ENCODE results near the gene SLC16A2.
"Not testable (repeated sequence)": the region's sequence is repeated elsewhere in the genome, so short reads cannot be mapped to it uniquely, and the experiment has no call there.

SLC16A2 gene

DNA sequence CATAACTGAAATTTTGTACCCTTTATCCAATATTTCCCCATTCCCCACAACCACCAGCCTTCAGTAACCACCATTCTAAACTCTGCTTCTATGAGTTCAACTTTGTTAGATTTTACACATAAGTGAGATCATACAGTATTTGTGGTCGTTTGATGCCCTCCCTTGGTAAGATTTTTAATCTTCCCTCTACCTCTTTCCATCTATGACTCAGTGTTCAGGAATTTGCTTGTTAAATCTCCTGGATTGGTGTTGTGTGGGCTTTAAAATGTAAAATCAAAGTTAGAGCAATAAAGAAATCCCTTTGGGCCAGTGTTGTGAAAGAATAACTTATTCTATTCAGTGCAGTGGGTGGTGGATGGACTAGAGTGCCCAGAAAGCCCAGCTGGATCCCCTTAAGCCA lies 37.4 kb downstream of the SLC16A2 start:
- Mint-ChIP-seq H3K9me3 (no peaks in the 10 kb centered on the region), H3K27ac (no peak overlapping the region), H3K4me1 (no peaks in the 10 kb centered on the region), H3K27me3 (no peaks in the 10 kb centered on the region), H3K4me3 (no peak overlapping the region), H3K36me3 (no peaks in the 10 kb centered on the region)

DNA sequence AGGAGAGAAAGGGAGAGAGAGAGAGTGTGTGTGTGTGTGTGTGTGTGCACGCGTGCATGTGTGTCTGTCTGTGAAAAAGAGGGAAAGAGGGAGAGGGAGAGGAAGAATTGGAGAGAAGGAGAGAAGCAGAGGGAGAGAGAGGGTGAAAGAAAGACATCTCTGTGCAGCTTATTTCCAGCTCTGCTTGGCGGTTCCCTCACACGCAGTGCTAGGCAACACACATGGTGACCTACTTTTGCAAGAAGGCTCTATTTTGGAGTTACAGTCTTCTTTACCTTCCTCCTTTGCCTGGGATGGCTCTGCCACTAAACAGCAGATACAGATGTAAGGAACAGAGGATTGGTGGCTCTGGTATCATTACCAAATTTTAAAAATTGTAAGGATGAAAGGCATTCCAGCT lies 40.1 kb downstream of the SLC16A2 start:
- H3K27me3 Mint-ChIP-seq = no peaks in the 10 kb centered on the region
- H3K4me3 Mint-ChIP-seq = no peak overlapping the region
- no peaks in the 10 kb centered on the region for H3K4me1 Mint-ChIP-seq
- H3K36me3 Mint-ChIP-seq = no peaks in the 10 kb centered on the region
- no peak overlapping the region for H3K27ac Mint-ChIP-seq
- no peaks in the 10 kb centered on the region for H3K9me3 Mint-ChIP-seq

DNA sequence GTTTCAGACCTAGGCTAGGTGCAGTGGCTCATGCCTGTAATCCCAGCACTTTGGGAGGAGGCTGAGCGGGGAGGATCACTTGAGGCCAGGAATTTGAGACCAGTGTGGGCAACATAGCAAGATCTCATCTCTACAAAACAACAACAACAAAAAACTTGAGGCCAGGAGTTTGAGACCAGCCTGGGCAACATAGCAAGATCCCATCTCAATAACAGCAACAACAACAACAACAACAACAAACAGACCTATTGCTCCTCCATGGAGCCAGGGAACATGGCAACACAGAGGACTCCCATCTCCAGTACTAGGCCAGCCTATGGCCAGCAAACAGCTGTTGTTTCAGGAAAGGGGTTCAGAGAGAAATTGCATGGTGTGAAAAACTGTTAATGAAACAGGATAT lies 43.4 kb downstream of the SLC16A2 start:
- H3K27ac Mint-ChIP-seq = no peak overlapping the region
- no peaks in the 10 kb centered on the region for H3K9me3 Mint-ChIP-seq
- no peaks in the 10 kb centered on the region for H3K36me3 Mint-ChIP-seq
- no peak overlapping the region for H3K4me3 Mint-ChIP-seq
- no peaks in the 10 kb centered on the region for H3K27me3 Mint-ChIP-seq
- no peaks in the 10 kb centered on the region for H3K4me1 Mint-ChIP-seq

DNA sequence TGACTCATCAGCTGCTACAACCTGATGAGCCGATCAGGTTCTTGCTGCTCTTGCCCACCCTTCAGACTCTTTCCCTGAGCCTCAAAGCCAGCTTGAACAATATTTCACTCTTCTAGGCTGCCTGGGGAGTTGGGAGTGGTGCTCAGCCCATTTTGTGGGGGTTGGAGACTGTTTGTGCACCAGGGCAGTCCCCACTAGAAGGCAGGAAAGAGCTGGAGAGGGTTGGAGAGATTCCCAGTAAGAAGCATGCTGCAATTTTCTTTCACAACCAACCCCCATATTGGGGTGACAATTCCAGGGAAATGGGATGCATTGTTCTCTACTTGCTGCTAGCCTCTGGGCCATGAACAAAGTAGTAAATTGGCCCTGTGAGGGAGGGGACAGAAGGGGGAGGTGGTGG lies 44.1 kb downstream of the SLC16A2 start:
- Mint-ChIP-seq H3K27ac (no peak overlapping the region), H3K36me3 (no peaks in the 10 kb centered on the region), H3K9me3 (no peaks in the 10 kb centered on the region), H3K27me3 (no peaks in the 10 kb centered on the region), H3K4me1 (no peaks in the 10 kb centered on the region), H3K4me3 (no peak overlapping the region)

DNA sequence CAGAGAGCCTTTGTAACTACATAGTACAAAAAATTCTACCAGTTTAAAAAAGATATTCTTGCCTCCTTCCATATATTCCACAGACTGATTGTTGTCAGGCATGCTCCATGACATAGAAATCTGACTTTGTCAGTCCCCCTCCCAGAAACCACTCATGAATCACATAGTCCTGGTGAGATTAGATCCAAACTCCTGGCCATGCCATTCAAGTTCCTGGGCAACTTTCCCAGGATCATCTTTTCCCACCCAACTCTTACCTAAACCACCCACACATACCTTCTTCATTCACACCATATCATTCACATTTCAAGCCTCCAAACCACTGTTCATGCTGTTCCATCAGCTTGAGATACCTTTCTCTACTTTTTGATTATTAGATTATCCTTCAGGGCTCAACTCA lies 46.4 kb downstream of the SLC16A2 start:
- Mint-ChIP-seq H3K4me3 (no peak overlapping the region), H3K4me1 (no peaks in the 10 kb centered on the region), H3K36me3 (no peaks in the 10 kb centered on the region), H3K27ac (no peak overlapping the region), H3K9me3 (no peaks in the 10 kb centered on the region), H3K27me3 (no peaks in the 10 kb centered on the region)

DNA sequence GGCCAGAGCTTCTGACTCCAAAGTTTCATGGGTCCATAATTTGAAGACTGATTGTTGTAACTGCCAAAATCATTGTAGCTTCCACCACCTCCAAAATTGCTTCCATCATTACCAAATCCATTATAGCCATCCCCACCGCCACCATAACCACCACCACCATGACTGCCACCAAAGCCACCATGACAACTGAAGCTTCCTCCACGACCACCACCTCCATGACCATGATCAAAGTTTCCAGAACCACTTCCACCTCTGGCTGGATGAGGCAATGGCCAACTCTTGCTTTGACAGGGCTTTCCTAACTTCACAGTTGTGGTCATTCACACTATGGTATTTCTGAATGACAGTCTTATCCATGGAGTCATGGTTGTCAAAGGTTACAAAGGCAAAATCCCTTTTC lies 51.8 kb downstream of the SLC16A2 start:
- not testable (repeated sequence) for H3K36me3 Mint-ChIP-seq, H3K4me3 Mint-ChIP-seq, H3K9me3 Mint-ChIP-seq

DNA sequence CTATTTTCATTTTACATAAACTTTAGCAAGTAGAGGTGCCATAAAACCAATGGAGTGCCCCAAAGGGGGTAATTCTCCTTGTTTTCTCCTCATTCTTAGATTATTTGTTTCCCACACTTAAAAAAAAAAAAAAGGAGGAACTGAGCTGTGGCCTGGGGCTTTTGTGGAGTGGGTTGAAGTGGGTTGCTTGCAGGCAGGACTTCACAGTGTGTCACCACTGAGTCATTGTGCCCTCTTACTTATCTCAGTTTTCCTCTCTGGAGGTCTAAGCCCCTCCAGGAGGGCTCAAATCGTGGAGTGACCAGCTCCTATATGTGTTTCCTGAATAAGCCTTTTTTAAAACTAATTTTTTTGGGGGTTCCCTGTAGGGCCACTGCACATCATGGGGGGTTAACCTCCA lies 69.0 kb downstream of the SLC16A2 start:
- Mint-ChIP-seq H3K9me3 (no peaks in the 10 kb centered on the region), H3K27me3 (no peaks in the 10 kb centered on the region), H3K36me3 (no peaks in the 10 kb centered on the region), H3K4me1 (no peaks in the 10 kb centered on the region), H3K27ac (no peak overlapping the region), H3K4me3 (no peak overlapping the region)

More for the DNA sequence above, 51.8 kb downstream of the SLC16A2 start:
- H3K27me3 Mint-ChIP-seq, H3K27ac Mint-ChIP-seq, H3K4me1 Mint-ChIP-seq: not testable (repeated sequence)

DNA sequence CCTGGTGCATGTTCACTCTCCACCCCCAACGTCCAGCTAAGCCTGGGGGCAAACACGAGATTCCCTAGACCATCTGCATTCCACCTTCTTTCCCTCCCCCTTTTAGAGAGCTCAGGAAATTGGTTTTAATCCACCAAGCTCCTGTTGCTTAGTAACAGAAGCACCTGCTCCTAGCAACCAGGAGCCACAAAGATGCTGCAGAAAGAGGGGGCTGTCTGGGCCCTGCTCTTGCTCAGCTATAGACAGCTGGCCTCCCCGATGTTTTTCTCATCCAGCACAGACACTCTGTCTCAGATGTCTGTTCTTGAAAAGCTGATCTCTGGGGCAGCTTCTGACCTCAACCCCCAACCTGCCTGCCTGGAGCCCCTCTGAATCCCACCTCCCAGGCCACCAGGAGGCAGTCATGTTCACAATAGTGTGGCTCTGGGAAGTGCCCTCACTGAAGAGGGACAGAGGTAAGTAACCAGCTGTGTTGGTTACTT lies 71.5 kb downstream of the SLC16A2 start:
- Mint-ChIP-seq H3K9me3 (no peaks in the 10 kb centered on the region), H3K36me3 (no peaks in the 10 kb centered on the region), H3K27ac (no peak overlapping the region), H3K27me3 (no peaks in the 10 kb centered on the region), H3K4me3 (no peak overlapping the region), H3K4me1 (no peaks in the 10 kb centered on the region)

DNA sequence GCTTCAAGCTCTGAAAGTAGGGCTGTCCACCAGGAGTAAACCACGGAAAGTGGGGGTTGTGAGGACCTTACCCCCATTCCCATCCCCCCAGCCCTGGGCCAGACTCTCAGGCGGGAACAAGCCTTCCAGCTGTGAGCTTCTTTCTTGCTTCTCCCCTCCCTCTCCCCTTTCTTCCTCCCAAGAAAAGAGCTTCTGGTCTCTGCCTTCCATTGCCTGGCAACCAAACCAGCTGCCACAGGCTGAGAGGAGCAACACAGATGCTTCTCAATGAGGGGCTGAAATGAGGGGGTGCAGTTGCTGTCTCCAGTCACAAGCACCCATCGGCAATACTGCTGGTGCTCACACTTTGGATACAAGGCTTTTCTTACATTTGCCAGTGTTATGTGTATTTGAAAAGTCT lies 72.5 kb downstream of the SLC16A2 start:
- H3K4me3 Mint-ChIP-seq = no peak overlapping the region
- H3K27me3 Mint-ChIP-seq = no peaks in the 10 kb centered on the region
- H3K9me3 Mint-ChIP-seq = no peaks in the 10 kb centered on the region
- H3K4me1 Mint-ChIP-seq = no peaks in the 10 kb centered on the region
- H3K27ac Mint-ChIP-seq = no peak overlapping the region
- H3K36me3 Mint-ChIP-seq = no peaks in the 10 kb centered on the region

DNA sequence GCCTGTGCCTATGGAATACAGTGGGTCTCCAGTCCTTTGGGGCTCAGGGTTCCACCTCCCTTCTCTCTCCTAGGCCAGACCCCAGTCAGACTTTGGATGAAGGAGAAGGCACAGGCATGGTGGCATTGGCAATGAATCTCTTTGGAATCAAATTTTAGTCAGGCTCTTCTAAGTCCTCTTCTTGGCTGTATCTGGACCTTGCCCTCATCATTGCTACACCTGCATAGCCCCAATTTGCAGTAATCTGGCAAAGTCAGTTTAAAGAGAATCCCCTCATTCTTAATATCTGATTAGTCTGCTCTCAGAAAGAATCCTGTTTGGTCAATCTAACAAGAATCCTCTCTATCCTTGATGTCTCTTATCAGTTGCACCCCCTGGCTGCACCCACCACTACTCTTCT lies 77.6 kb downstream of the SLC16A2 start:
- Mint-ChIP-seq H3K4me1 (no peaks in the 10 kb centered on the region), H3K36me3 (no peaks in the 10 kb centered on the region), H3K9me3 (no peaks in the 10 kb centered on the region), H3K4me3 (no peak overlapping the region), H3K27ac (no peak overlapping the region), H3K27me3 (no peaks in the 10 kb centered on the region)

DNA sequence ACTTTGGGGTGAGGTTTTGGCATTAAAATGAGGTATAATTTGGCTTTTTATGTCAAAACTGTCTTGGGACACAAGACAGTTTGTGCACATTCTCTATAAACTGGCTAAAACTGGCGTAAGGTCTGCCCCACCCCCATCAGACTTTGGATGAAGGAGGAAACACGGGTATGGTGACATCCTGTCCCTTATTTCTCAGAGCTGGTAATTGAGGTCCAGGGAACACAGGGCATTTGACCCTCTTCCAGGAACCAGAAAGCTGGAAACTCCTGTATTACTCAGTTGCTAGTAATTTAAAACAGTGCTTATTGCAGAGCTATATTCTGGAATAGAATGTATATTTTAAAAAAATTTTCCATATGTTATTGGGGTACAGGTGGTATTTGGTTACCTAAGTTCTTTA lies 78.8 kb downstream of the SLC16A2 start:
- H3K36me3 Mint-ChIP-seq = no peaks in the 10 kb centered on the region
- H3K9me3 Mint-ChIP-seq = no peaks in the 10 kb centered on the region
- no peaks in the 10 kb centered on the region for H3K27me3 Mint-ChIP-seq
- no peak overlapping the region for H3K27ac Mint-ChIP-seq
- H3K4me1 Mint-ChIP-seq = no peaks in the 10 kb centered on the region
- H3K4me3 Mint-ChIP-seq = no peak overlapping the region

DNA sequence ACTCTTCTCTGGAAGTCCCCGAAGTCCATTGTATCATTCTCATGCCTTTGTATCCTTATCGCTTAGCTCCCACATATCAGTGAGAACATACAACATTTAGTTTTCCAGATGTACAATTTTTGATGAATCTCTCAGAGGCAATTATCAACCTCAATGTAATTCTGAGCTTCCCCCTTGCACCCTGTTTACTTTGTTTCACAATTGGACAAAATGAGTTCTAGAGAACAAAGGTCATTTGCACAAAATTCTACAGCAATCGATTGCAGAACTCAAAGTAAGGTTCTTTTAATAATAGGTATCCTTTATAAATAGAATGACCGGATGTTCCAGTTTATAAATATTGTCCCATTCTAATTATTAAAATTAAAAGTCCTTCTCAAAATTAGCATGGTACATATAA lies 79.3 kb downstream of the SLC16A2 start:
- Mint-ChIP-seq H3K36me3 (no peaks in the 10 kb centered on the region), H3K27me3 (no peaks in the 10 kb centered on the region), H3K27ac (no peak overlapping the region)

DNA sequence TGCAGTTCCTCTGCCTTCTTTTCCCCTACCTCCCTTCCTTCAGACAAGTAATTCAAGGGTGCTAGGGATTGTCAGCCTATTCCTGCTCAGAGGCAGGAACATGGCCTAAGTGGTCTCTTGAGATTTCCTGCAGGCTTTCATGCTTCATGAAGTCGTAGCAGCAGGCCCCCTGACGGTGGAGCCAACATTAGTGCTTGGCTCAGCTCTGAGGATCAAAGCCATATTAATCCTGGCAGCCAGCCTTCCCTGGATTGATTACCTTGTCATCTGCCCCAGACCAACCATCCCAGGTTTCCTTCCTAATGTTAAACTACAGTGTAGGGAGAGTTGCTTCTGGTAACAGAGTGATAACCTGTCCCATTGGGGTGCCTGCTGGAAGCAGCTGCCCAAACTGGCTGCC lies 84.1 kb downstream of the SLC16A2 start:
- Mint-ChIP-seq H3K4me3 (no peak overlapping the region), H3K4me1 (no peaks in the 10 kb centered on the region), H3K27me3 (no peaks in the 10 kb centered on the region), H3K9me3 (no peaks in the 10 kb centered on the region), H3K27ac (no peak overlapping the region), H3K36me3 (no peaks in the 10 kb centered on the region)

More for the DNA sequence above, 79.3 kb downstream of the SLC16A2 start:
- Mint-ChIP-seq H3K4me1 (no peaks in the 10 kb centered on the region), H3K9me3 (no peaks in the 10 kb centered on the region), H3K4me3 (no peak overlapping the region)

DNA sequence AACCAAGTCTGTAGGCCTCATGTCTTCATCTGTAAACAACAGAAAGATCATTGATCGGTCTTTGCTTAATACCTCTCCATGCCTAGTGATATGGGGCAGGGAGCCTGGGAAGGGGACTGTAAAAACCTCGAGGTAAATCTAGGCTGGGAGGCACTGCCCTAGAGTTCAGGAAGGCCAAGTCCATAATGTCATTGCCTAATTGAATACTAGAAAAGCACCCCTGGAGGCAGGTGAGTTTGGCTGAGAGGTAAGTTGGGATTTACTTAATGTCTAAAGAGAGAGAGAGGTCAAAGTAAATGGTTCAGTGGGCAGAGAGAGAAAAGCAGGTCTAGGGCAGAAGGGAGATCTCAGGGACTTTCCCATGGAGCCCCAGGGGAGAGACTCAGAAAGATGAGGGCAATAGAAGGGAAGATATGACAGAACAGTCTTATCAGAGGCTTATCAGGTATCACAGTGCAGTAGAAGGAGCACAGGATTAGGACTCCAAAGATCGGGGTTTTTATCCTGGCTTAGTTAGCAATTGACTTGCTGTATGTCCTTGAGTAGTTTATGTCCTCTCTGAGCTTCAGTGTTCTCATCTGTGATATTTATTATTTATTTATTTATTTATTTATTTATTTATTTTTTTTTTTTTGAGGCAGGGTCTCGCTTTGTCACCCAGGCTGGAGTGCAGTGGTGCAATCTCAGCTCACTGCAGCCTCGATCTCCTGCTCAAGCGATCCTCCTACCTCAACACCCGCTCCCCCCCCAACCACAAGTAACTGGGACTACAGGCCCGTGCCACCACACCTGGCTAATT lies 85.2 kb downstream of the SLC16A2 start:
- Mint-ChIP-seq H3K27ac (no peak overlapping the region), H3K27me3 (no peaks in the 10 kb centered on the region), H3K4me1 (no peaks in the 10 kb centered on the region), H3K4me3 (no peak overlapping the region), H3K36me3 (no peaks in the 10 kb centered on the region), H3K9me3 (no peaks in the 10 kb centered on the region)

DNA sequence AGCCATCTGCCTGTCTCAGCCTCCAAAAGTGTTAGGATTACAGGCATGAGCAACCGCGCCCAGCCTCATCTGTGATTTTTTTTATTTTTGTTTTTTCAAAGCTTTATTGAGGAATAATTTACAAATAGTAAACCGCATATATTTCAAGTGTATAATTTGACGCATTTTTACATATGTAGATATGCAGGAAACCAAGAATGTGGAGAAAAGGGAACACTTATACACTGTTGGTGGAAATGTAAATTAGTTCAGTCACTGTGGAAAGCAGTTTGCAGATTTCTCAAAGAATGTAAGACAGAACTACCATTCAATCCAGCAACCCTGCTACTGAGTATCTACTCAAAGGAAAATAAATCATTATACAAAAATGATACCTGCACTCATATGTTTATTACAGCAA lies 85.9 kb downstream of the SLC16A2 start:
- Mint-ChIP-seq H3K36me3 (no peaks in the 10 kb centered on the region), H3K4me1 (no peaks in the 10 kb centered on the region), H3K4me3 (no peak overlapping the region), H3K27ac (no peak overlapping the region), H3K9me3 (no peaks in the 10 kb centered on the region), H3K27me3 (no peaks in the 10 kb centered on the region)

DNA sequence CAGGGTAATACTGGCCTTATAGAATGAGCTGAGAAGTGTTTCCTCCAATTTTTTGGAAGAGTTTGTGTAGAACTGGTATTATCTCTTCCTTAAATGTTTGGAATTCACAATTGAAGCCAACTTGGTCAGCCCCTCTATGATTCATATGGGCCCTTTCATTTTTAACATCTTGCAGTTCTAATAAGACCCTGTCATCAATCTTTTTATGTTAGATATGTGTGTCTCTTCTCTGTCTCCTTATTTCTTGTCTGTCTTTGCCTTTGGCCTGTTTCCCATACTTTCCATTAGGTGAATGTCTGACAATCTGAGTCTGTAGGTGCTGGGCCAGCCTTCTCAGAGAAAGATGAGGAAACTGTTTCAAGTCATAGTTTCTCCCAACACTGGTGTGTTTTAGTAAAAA lies 88.7 kb downstream of the SLC16A2 start:
- H3K4me1 Mint-ChIP-seq = no peaks in the 10 kb centered on the region
- H3K36me3 Mint-ChIP-seq = no peaks in the 10 kb centered on the region
- H3K27me3 Mint-ChIP-seq = no peaks in the 10 kb centered on the region
- no peaks in the 10 kb centered on the region for H3K9me3 Mint-ChIP-seq
- no peak overlapping the region for H3K4me3 Mint-ChIP-seq
- no peak overlapping the region for H3K27ac Mint-ChIP-seq

DNA sequence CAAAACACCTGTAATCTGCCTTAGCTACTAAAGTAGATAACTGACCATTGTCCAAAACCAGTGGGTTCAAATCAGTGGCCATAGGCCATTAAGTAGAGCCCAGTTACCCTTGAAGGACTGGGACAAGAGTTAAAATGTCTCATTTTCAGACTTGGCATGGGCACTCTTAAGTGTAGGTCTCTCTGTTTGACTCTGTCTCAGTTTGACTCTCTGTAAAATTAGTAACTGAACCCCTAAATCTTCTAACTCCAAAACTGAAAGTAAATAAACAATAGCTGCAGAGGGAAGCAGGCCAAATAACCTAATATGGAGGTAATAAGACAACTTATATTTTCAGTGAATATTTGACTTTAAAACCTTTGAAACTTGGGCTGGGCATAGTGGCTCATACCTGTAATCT lies 89.1 kb downstream of the SLC16A2 start:
- H3K27ac Mint-ChIP-seq = no peak overlapping the region
- no peak overlapping the region for H3K4me3 Mint-ChIP-seq
- H3K9me3 Mint-ChIP-seq = no peaks in the 10 kb centered on the region
- H3K27me3 Mint-ChIP-seq = no peaks in the 10 kb centered on the region
- no peaks in the 10 kb centered on the region for H3K4me1 Mint-ChIP-seq
- no peaks in the 10 kb centered on the region for H3K36me3 Mint-ChIP-seq

All from activated naive CD4-positive, alpha-beta T cell treated with anti-CD3 and anti-CD28 coated beads, Interleukin-2, amount 50 U/mL, for 24 hours (primary cell).